SIG-M5 treated with dmso at 0.1 percent for 504 hours (cell line): ENCODE data around the gene SP140.

ENCODE experiments used
- DNase-seq: peaks from one replicate; lab custom pipeline; 2025; ENCODE audit not compliant: unreplicated experiment; lab: John Stamatoyannopoulos, UW

The SP140 gene

GRCh38 chr2:230360028-230360427 lies 134.5 kb downstream of the SP140 start:
- DNase-seq = peak; percentile 0

GRCh38 chr2:230362030-230362691 lies 136.6 kb downstream of the SP140 start:
- DNase-seq = peak; percentile 4
